ENCODE measurements around the gene SPINK5. TPM values are rescaled to one million over a fixed set of nuclear protein-coding genes. Genes with fewer than 3 reads are reported as not detected.
A peak's percentile ranks its signal among the peaks of the same experiment; 100 is the strongest.

SPINK5 gene
- polyA plus RNA-seq, 1 donor (not counting 4 experiments of a cell fraction or from before 2014, with no cell fraction given), result 22.6 TPM

DNA sequence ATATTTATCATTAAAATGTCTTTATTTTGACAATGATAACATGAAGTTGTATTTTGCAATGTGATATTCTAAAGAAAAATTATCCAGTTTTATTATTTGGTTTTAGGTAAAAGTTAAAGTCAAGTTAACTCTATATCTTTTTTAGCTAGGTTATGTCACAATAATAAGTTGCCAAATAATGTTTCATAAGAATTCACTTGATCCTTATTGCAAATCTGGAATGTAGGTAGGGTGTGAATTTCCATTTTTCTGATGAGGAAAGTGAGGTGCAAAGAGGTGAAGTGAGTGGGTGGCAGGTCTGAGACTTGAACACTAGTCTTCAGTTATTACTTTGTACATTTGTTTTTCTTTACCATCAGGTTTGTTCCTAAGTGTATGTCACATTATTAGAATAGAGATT lies 21.5 kb downstream of the SPINK5 start:
- Histone ChIP-seq H3K4me1 (ENCODE audit: control insufficient read depth, extremely low read depth, insufficient read depth, low read length) (peaks cover 16% of the 10 kb centered on the region), H3K36me3 (ENCODE audit: control insufficient read depth in 2 of 2, extremely low read depth in 1 of 2, insufficient read depth in 2 of 2, low read length in 2 of 2) (no peaks in the 10 kb centered on the region), H4K20me1 (ENCODE audit: control insufficient read depth, extremely low read depth, insufficient read depth, low read length) (no peaks in the 10 kb centered on the region), H2AFZ (ENCODE audit: control insufficient read depth, low read length) (peak overlapping the region; percentile 1), H3K27ac (ENCODE audit: control insufficient read depth, insufficient read depth, low read length) (no peak overlapping the region), H3K9me1 (ENCODE audit: control insufficient read depth, extremely low read depth, insufficient read depth, low read length) (no peaks in the 10 kb centered on the region), H3K4me2 (ENCODE audit: control insufficient read depth, extremely low read depth, insufficient read depth, low read depth, low read length) (no peak overlapping the region), H3K9ac (ENCODE audit: control insufficient read depth, extremely low read depth, insufficient read depth, low read length) (no peak overlapping the region), H3K9me3 (ENCODE audit: control insufficient read depth, low read depth, low read length) (no peaks in the 10 kb centered on the region), H3K79me2 (ENCODE audit: control insufficient read depth, insufficient read depth, low read length) (no peaks in the 10 kb centered on the region), H3K27me3 (ENCODE audit: control insufficient read depth, extremely low read depth, insufficient read depth, low read length) (no peaks in the 10 kb centered on the region), H3K4me3 (ENCODE audit: control insufficient read depth in 2 of 3, extremely low read depth in 1 of 3, insufficient read depth in 2 of 3, low read depth in 1 of 3, low read length in 3 of 3) (no peak overlapping the region)
- TF ChIP-seq, protein P1, sequence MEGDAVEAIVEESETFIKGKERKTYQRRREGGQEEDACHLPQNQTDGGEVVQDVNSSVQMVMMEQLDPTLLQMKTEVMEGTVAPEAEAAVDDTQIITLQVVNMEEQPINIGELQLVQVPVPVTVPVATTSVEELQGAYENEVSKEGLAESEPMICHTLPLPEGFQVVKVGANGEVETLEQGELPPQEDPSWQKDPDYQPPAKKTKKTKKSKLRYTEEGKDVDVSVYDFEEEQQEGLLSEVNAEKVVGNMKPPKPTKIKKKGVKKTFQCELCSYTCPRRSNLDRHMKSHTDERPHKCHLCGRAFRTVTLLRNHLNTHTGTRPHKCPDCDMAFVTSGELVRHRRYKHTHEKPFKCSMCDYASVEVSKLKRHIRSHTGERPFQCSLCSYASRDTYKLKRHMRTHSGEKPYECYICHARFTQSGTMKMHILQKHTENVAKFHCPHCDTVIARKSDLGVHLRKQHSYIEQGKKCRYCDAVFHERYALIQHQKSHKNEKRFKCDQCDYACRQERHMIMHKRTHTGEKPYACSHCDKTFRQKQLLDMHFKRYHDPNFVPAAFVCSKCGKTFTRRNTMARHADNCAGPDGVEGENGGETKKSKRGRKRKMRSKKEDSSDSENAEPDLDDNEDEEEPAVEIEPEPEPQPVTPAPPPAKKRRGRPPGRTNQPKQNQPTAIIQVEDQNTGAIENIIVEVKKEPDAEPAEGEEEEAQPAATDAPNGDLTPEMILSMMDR (optimal IDR thresholded peaks at IDR 0.05 in 1 of 3, IDR thresholded peaks at IDR 0.05 in 1 of 3, conservative IDR thresholded peaks at IDR 0.05 in 1 of 3; ENCODE audit: extremely low read depth in 1 of 3, insufficient read depth in 2 of 3, low read length in 3 of 3), result no peak
- no peak for TF ChIP-seq EZH2 (IDR thresholded peaks at IDR 0.05; ENCODE audit: low read length)
- FAIRE-seq (no peak), DNase-seq (ENCODE audit: low read depth, low spot score) (no peak)
- dilution Hi-C loops (cut with MboI; ENCODE audit: extremely low pct_ligation_motif_present, low sequenced_read_pairs), result no loop called here

DNA sequence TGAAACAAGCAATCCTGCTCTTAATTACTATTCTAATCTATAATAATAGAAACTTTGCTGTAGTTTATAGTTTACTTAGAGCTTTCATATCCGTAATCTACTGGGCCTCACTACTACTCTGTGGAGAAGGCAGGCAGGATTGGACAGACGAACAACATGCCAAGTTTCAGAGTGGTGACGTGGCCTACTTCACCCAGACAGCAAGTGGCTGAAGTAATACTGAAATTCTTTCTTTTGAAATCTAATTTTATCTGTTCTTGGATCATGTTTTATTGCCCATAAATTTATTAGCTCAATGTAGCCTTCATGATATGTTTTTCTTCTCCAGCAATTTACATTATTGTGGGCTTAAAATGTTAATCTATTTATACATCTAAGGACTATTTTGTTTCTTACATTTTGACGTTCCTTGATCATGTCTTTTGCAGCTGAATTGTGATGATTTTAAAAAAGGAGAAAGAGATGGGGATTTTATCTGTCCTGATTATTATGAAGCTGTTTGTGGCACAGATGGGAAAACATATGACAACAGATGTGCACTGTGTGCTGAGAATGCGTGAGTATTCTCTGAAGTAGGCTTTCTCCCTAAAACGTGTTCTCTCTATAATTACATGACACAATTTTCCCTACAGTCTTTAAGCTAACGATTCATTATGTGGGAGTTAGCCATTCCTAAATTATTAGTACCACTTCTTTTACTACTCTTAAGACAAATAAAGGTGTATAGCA lies 22.4 kb downstream of the SPINK5 start:
- Histone ChIP-seq H2AFZ (ENCODE audit: control insufficient read depth, low read length) (peak overlapping the region; percentile 46), H3K27me3 (ENCODE audit: control insufficient read depth, extremely low read depth, insufficient read depth, low read length) (no peaks in the 10 kb centered on the region), H3K79me2 (ENCODE audit: control insufficient read depth, insufficient read depth, low read length) (no peaks in the 10 kb centered on the region), H3K9me1 (ENCODE audit: control insufficient read depth, extremely low read depth, insufficient read depth, low read length) (no peaks in the 10 kb centered on the region), H3K4me2 (ENCODE audit: control insufficient read depth, extremely low read depth, insufficient read depth, low read depth, low read length) (peak overlapping the region; percentile 15), H3K36me3 (ENCODE audit: control insufficient read depth in 2 of 2, extremely low read depth in 1 of 2, insufficient read depth in 2 of 2, low read length in 2 of 2) (no peaks in the 10 kb centered on the region), H3K4me3 (ENCODE audit: control insufficient read depth in 2 of 3, extremely low read depth in 1 of 3, insufficient read depth in 2 of 3, low read depth in 1 of 3, low read length in 3 of 3) (no peak overlapping the region), H4K20me1 (ENCODE audit: control insufficient read depth, extremely low read depth, insufficient read depth, low read length) (no peaks in the 10 kb centered on the region), H3K9me3 (ENCODE audit: control insufficient read depth, low read depth, low read length) (no peaks in the 10 kb centered on the region), H3K9ac (ENCODE audit: control insufficient read depth, extremely low read depth, insufficient read depth, low read length) (no peak overlapping the region), H3K27ac (ENCODE audit: control insufficient read depth, insufficient read depth, low read length) (peak overlapping the region; percentile 4), H3K4me1 (ENCODE audit: control insufficient read depth, extremely low read depth, insufficient read depth, low read length) (peaks cover 24% of the 10 kb centered on the region)
- FAIRE-seq, result peak; percentile 86
- dilution Hi-C loops (cut with MboI; ENCODE audit: extremely low pct_ligation_motif_present, low sequenced_read_pairs), result no loop called here
- DNase-seq (ENCODE audit: low read depth, low spot score), result no peak
- no peak for TF ChIP-seq EZH2 (IDR thresholded peaks at IDR 0.05; ENCODE audit: low read length)
- TF ChIP-seq, protein P1 (optimal IDR thresholded peaks at IDR 0.05 in 1 of 3, IDR thresholded peaks at IDR 0.05 in 1 of 3, conservative IDR thresholded peaks at IDR 0.05 in 1 of 3; ENCODE audit: extremely low read depth in 1 of 3, insufficient read depth in 2 of 3, low read length in 3 of 3), result no peak

Measured in keratinocyte (primary cell).